CD4-positive, alpha-beta T cell treated with Interleukin-17A for 4 hours (primary cell): Measurements from ENCODE around the gene EFEMP1.
"Not testable (repeated sequence)": the region's sequence is repeated elsewhere in the genome, so short reads cannot be mapped to it uniquely, and the experiment has no call there.

Experiments
- DNase-seq: peaks from one replicate; pipeline ENCODE4 v3.0.0-alpha.2; 2020; ENCODE audit warnings: mixed read lengths

EFEMP1 gene

GRCh38 chr2:55862246-55862645, 61.3 kb downstream of the EFEMP1 start:
- no peak for DNase-seq

GRCh38 chr2:55861733-55862132, 61.8 kb downstream of the EFEMP1 start:
- DNase-seq, result no peak

GRCh38 chr2:55860832-55861231, 62.8 kb downstream of the EFEMP1 start:
- no peak for DNase-seq

GRCh38 chr2:55859875-55860274, 63.7 kb downstream of the EFEMP1 start:
- no peak for DNase-seq

- DNase-seq, result no peak
Measured at GRCh38 chr2:55857766-55858165, 65.8 kb downstream of the EFEMP1 start.

- DNase-seq, result no peak
Measured at GRCh38 chr2:55856936-55857335, 66.6 kb downstream of the EFEMP1 start.

GRCh38 chr2:55848096-55848495, 75.5 kb downstream of the EFEMP1 start:
- DNase-seq, result no peak

GRCh38 chr2:55846426-55846825, 77.2 kb downstream of the EFEMP1 start:
- no peak for DNase-seq

- DNase-seq, result no peak
Measured at GRCh38 chr2:55844986-55845385, 78.6 kb downstream of the EFEMP1 start.

- no peak for DNase-seq
Measured at GRCh38 chr2:55843994-55844345, 79.6 kb downstream of the EFEMP1 start.

GRCh38 chr2:55843096-55843993, 80.2 kb downstream of the EFEMP1 start:
- DNase-seq, result no peak

- DNase-seq, result no peak
Measured at GRCh38 chr2:55842046-55842445, 81.5 kb downstream of the EFEMP1 start.

- no peak for DNase-seq
Measured at GRCh38 chr2:55840460-55840859, 83.1 kb downstream of the EFEMP1 start.

GRCh38 chr2:55839182-55839819, 84.3 kb downstream of the EFEMP1 start:
- DNase-seq, result no peak

- DNase-seq, result no peak
Measured at GRCh38 chr2:55838653-55839052, 84.9 kb downstream of the EFEMP1 start.

GRCh38 chr2:55838117-55838516, 85.5 kb downstream of the EFEMP1 start:
- DNase-seq, result not testable (repeated sequence)

GRCh38 chr2:55837073-55837472, 86.5 kb downstream of the EFEMP1 start:
- DNase-seq, result no peak

GRCh38 chr2:55831671-55832410, 91.7 kb downstream of the EFEMP1 start:
- not testable (repeated sequence) for DNase-seq

GRCh38 chr2:55827855-55828254, 95.7 kb downstream of the EFEMP1 start:
- no peak for DNase-seq

GRCh38 chr2:55827428-55827827, 96.2 kb downstream of the EFEMP1 start:
- DNase-seq, result not testable (repeated sequence)

GRCh38 chr2:55826246-55826645, 97.3 kb downstream of the EFEMP1 start:
- no peak for DNase-seq

GRCh38 chr2:55824551-55825096, 99.0 kb downstream of the EFEMP1 start:
- DNase-seq, result no peak
